Measurements from ENCODE around the gene TMCO4.

DNA sequence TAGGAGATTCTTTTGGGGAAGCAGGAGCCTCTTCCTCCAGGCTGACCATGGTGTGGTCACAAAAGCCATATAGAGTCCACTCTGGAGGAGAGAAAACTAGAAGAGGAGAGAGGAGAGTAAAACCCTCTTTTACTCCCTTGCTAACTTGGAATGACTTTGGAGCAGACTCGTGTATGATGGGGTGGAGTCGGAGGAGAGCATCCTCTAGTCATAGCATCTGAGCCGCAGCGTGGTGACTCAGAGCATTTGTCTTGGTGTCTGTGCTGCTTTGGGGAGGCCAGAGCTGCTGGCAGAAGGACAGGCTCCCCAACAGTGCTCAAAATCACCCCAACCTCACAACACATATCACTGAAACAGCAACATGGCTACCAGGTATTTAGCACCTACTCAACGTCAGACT is 123.9 kb downstream of the TMCO4 start:
- TF ChIP-seq, protein P1, sequence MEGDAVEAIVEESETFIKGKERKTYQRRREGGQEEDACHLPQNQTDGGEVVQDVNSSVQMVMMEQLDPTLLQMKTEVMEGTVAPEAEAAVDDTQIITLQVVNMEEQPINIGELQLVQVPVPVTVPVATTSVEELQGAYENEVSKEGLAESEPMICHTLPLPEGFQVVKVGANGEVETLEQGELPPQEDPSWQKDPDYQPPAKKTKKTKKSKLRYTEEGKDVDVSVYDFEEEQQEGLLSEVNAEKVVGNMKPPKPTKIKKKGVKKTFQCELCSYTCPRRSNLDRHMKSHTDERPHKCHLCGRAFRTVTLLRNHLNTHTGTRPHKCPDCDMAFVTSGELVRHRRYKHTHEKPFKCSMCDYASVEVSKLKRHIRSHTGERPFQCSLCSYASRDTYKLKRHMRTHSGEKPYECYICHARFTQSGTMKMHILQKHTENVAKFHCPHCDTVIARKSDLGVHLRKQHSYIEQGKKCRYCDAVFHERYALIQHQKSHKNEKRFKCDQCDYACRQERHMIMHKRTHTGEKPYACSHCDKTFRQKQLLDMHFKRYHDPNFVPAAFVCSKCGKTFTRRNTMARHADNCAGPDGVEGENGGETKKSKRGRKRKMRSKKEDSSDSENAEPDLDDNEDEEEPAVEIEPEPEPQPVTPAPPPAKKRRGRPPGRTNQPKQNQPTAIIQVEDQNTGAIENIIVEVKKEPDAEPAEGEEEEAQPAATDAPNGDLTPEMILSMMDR (IDR thresholded peaks at IDR 0.05): no peak
- TF ChIP-seq POLR2A (IDR thresholded peaks at IDR 0.05): no peak

All from sigmoid colon (tissue), 3 donors.